Parathyroid adenoma (tissue), 2 donors: ENCODE results near the gene HPRT1.

Source experiments
- H2AFZ ChIP-seq: fragments of 300-600 bp; sonication (generic); one replicate; pipeline ENCODE4 v1.7.0; 2017; ENCODE audit warnings: antibody characterized with exemption, mild to moderate bottlenecking
- H3K27ac ChIP-seq: fragments of 300-600 bp; sonication (generic); one replicate; pipeline ENCODE4 v1.7.0; 2017
- H3K27me3 ChIP-seq: fragments of 300-600 bp; sonication (generic); one replicate; pipeline ENCODE4 v1.7.0; 2017; ENCODE audit warnings: low read length; ENCODE audit not compliant: control insufficient read depth, insufficient read depth
- H3K36me3 ChIP-seq: fragments of 300-600 bp; sonication (generic); one replicate; pipeline ENCODE4 v1.7.0; 2017; ENCODE audit warnings: low read length; ENCODE audit not compliant: control insufficient read depth, insufficient read depth
- H3K4me1 ChIP-seq: fragments of 300-600 bp; sonication (generic); one replicate; pipeline ENCODE4 v1.7.0; 2017; ENCODE audit warnings: control low read depth
- H3K4me2 ChIP-seq: fragments of 300-600 bp; sonication (generic); one replicate; pipeline ENCODE4 v1.7.0; 2017; ENCODE audit warnings: low read length
- H3K4me3 ChIP-seq: fragments of 300-600 bp; sonication (generic); one replicate; pipeline ENCODE4 v1.7.0; 2017; ENCODE audit warnings: low read depth, low read length
- H3K79me2 ChIP-seq: fragments of 300-600 bp; sonication (generic); one replicate; pipeline ENCODE4 v1.7.0; 2017; ENCODE audit warnings: control low read depth
- H3K9ac ChIP-seq: fragments of 300-600 bp; sonication (generic); one replicate; pipeline ENCODE4 v1.7.0; 2017; ENCODE audit warnings: mild to moderate bottlenecking
- H3K9me3 ChIP-seq: fragments of 300-600 bp; sonication (generic); one replicate; pipeline ENCODE4 v1.7.0; 2017; ENCODE audit warnings: low read length; ENCODE audit not compliant: control insufficient read depth
- CTCF ChIP-seq: fragments of 300-600 bp; sonication (generic); IDR thresholded peaks from one replicate; pipeline ENCODE4 v1.7.0; 2017; ENCODE audit warnings: antibody characterized with exemption, mild to moderate bottlenecking
- donor health status: primary hyperparathyroidism.

HPRT1 gene

GRCh38 chrX:134476284-134476683 is 16.3 kb downstream of the HPRT1 start:
- Histone ChIP-seq H3K27ac (no peak overlapping the region), H3K79me2 (no peaks in the 10 kb centered on the region), H3K4me2 (no peak overlapping the region), H3K4me1 (no peaks in the 10 kb centered on the region), H3K4me3 (no peak overlapping the region), H3K36me3 (no peaks in the 10 kb centered on the region), H3K27me3 (no peaks in the 10 kb centered on the region), H3K9ac (no peak overlapping the region), H2AFZ (no peak overlapping the region), H3K9me3 (no peaks in the 10 kb centered on the region)
- no peak for TF ChIP-seq CTCF

- H3K79me2 ChIP-seq = no peaks in the 10 kb centered on the region
- no peak overlapping the region for H2AFZ ChIP-seq
- H3K36me3 ChIP-seq = no peaks in the 10 kb centered on the region
- TF ChIP-seq CTCF = no peak
- H3K4me3 ChIP-seq = no peak overlapping the region
- no peaks in the 10 kb centered on the region for H3K4me1 ChIP-seq
- H3K27me3 ChIP-seq = no peaks in the 10 kb centered on the region
- H3K9ac ChIP-seq = no peak overlapping the region
- H3K27ac ChIP-seq = no peak overlapping the region
- H3K4me2 ChIP-seq = no peak overlapping the region
- H3K9me3 ChIP-seq = no peaks in the 10 kb centered on the region
Observed at GRCh38 chrX:134478374-134478773, 18.4 kb downstream of the HPRT1 start.

GRCh38 chrX:134480061-134480460 is 20.1 kb downstream of the HPRT1 start:
- Histone ChIP-seq H3K9me3 (no peaks in the 10 kb centered on the region), H3K9ac (no peak overlapping the region), H2AFZ (no peak overlapping the region), H3K27ac (no peak overlapping the region), H3K27me3 (no peaks in the 10 kb centered on the region), H3K79me2 (no peaks in the 10 kb centered on the region), H3K36me3 (no peaks in the 10 kb centered on the region), H3K4me1 (no peaks in the 10 kb centered on the region), H3K4me2 (no peak overlapping the region), H3K4me3 (no peak overlapping the region)
- no peak for TF ChIP-seq CTCF

- Histone ChIP-seq H3K9me3 (no peaks in the 10 kb centered on the region), H2AFZ (no peak overlapping the region), H3K9ac (no peak overlapping the region), H3K4me3 (no peak overlapping the region), H3K27ac (no peak overlapping the region), H3K4me1 (no peaks in the 10 kb centered on the region), H3K27me3 (no peaks in the 10 kb centered on the region), H3K79me2 (no peaks in the 10 kb centered on the region), H3K4me2 (no peak overlapping the region), H3K36me3 (no peaks in the 10 kb centered on the region)
- TF ChIP-seq CTCF = no peak
Observed at GRCh38 chrX:134481339-134481738, 21.4 kb downstream of the HPRT1 start.

- Histone ChIP-seq H3K9me3 (no peaks in the 10 kb centered on the region), H3K79me2 (no peaks in the 10 kb centered on the region), H3K4me3 (no peak overlapping the region), H3K9ac (no peak overlapping the region), H3K4me1 (no peaks in the 10 kb centered on the region), H3K4me2 (no peak overlapping the region), H3K27me3 (no peaks in the 10 kb centered on the region), H3K36me3 (no peaks in the 10 kb centered on the region), H2AFZ (no peak overlapping the region), H3K27ac (no peak overlapping the region)
- no peak for TF ChIP-seq CTCF
Observed at GRCh38 chrX:134482371-134482770, 22.4 kb downstream of the HPRT1 start.
